ENCODE measurements around the gene ELP4.
A peak's percentile ranks its signal among the peaks of the same experiment; 100 is the strongest.

The ELP4 gene

GRCh38 chr11:31806186-31806927 lies 296.8 kb downstream of the ELP4 start:
- DNase-seq (ENCODE audit: extremely low spot score, insufficient read length, low read depth) (no peak), FAIRE-seq (no peak)

GRCh38 chr11:31806928-31807798 lies 297.6 kb downstream of the ELP4 start:
- no peak for DNase-seq (ENCODE audit: extremely low spot score, insufficient read length, low read depth)
- no peak for FAIRE-seq

GRCh38 chr11:31807799-31808667 lies 298.5 kb downstream of the ELP4 start:
- FAIRE-seq = no peak
- DNase-seq (ENCODE audit: extremely low spot score, insufficient read length, low read depth) = no peak

- DNase-seq (ENCODE audit: extremely low spot score, insufficient read length, low read depth) = no peak
Observed at GRCh38 chr11:31808721-31809540, 299.4 kb downstream of the ELP4 start.

GRCh38 chr11:31809541-31809856 lies 299.9 kb downstream of the ELP4 start:
- FAIRE-seq = no peak

More at GRCh38 chr11:31808721-31809540, 299.4 kb downstream of the ELP4 start:
- no peak for FAIRE-seq

GRCh38 chr11:31809857-31810778 lies 300.6 kb downstream of the ELP4 start:
- FAIRE-seq (no peak), DNase-seq (ENCODE audit: extremely low spot score, insufficient read length, low read depth) (no peak)

More at GRCh38 chr11:31809541-31809856, 299.9 kb downstream of the ELP4 start:
- DNase-seq (ENCODE audit: extremely low spot score, insufficient read length, low read depth) = no peak

GRCh38 chr11:31810779-31811647 lies 301.4 kb downstream of the ELP4 start, which contains the start of gene PAX6:
PAX6 (minus strand) TSS chr11:31811322; CDS start chr11:31806411, 4,911 bp downstream.
- FAIRE-seq (peak; percentile 78), DNase-seq (ENCODE audit: extremely low spot score, insufficient read length, low read depth) (peak; percentile 46)

- FAIRE-seq (no peak), DNase-seq (ENCODE audit: extremely low spot score, insufficient read length, low read depth) (no peak)
Observed at GRCh38 chr11:31812383-31813381, 303.1 kb downstream of the ELP4 start.

DNA sequence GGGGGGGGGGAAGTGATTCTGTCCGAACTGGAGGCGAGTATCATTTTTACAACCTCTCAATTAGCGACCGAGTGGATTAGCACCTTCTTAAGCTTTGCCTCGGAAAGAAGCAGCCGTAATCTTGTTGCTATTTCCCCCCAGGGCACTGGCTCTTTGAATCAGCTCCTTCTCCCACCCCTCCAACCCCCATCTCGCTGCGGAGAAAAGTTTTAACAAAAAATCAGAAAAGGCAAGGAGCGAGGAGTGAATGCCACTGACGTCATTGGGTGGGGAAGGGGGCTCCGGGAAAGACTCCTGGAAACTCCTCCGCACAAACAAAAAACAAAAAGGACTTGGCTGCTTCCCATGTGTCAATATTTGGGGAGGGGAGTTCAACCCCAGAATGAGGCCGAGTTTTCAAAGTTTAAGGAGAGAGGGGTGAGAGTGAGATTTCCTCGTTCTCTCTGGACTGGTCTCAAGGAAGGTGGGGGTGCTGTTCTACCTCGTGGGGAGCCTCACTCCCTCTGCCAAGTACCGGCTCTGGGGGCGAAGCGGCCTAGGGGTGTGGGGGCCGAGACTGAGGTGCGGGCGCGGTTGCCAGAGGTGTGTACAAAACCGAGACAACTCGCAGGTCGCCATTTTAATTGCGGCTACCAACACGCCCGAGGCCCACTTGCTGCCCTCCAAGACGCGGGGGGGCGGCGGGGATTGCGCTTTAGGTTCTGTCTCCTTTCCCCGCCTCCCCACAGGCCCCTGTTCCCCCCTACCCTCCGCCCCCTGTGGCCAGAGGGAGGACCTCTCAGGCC lies 304.0 kb downstream of the ELP4 start:
- FAIRE-seq (no peak), DNase-seq (ENCODE audit: extremely low spot score, insufficient read length, low read depth) (no peak)

- DNase-seq (ENCODE audit: extremely low spot score, insufficient read length, low read depth) = no peak
Observed at GRCh38 chr11:31814176-31814868, 304.8 kb downstream of the ELP4 start.

GRCh38 chr11:31815711-31816467 lies 306.3 kb downstream of the ELP4 start:
- FAIRE-seq = no peak
- DNase-seq (ENCODE audit: extremely low spot score, insufficient read length, low read depth) = no peak

More at GRCh38 chr11:31814176-31814868, 304.8 kb downstream of the ELP4 start:
- no peak for FAIRE-seq

DNA sequence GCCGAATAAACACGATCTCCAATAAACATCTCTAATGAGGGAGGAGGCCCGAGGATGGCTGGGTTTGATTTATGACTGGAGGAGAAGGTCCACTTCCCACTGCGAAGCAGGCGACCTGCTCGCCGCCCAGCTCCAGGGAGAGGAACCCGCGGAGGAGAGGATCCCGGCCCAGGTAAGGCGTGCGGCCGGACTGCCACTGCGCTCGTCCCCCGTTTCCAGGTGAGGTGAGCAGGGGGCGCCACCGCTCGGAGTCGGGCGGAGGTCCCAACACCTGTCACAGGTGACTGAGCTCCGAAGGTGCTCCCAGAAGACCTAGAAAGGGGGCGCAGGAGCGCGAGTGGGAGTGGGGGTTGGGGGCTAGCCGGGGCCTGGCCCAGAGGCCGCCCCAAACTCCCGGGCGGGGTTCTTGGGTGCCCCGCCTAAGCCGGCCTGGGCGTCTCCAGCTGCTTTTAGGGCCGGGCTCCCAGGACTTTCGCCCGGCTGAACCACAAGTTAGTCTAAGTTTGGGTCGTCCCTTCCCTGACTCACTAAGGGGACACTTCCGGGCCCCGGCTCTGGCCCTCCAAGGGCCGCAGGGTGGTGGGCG lies 307.0 kb downstream of the ELP4 start:
- no peak for DNase-seq (ENCODE audit: extremely low spot score, insufficient read length, low read depth)
- FAIRE-seq = no peak

GRCh38 chr11:31817054-31817620 lies 307.6 kb downstream of the ELP4 start:
- no peak for FAIRE-seq
- DNase-seq (ENCODE audit: extremely low spot score, insufficient read length, low read depth) = no peak

All from GM18507 (cell line).